ENCODE data around the gene ARCN1. TPM values are rescaled to one million over a fixed set of nuclear protein-coding genes. Genes with fewer than 3 reads are reported as not detected.

ARCN1 gene
- total and polyA plus RNA-seq, 2 donors (not counting 1 experiment from before 2014, with no cell fraction given), result 42.9 to 83.2 TPM

DNA sequence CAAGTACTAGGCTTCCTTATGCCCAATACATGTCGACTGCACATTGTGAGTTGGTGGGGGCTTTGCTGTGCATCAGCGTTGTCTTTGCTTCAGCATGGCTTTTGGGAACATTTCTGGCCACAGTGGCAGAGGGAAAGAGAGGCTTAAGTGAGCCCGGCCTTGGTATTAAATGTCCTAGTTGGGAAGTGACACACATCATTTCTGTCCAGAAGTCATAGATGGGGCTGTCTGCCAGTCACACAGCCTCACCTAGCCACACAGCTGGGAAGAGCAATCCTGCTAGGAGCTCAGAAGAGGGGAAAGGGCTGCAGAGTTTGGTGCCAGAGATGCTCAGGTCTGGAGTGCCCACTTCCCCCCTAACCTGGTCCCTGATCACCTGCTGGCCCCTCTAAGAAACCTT is 79.6 kb downstream of the ARCN1 start:
- intact Hi-C loops (cut with micrococcal nuclease), result no loop called here
- ChIA-PET CTCF (no interaction called here), POLR2A (no interaction called here)
- H3K4me1 ChIP-seq (ENCODE audit: control insufficient read depth in 2 of 2, insufficient read depth in 2 of 2, low read length in 2 of 2), result no peaks in the 10 kb centered on the region
- no peaks in the 10 kb centered on the region for H3K9me3 ChIP-seq (ENCODE audit: control extremely low read depth in 1 of 3, control insufficient read depth in 2 of 3, insufficient read depth in 1 of 3, low read length in 2 of 3)
- Mint-ChIP-seq H3K4me1 (no peaks in the 10 kb centered on the region), H3K9me3 (ENCODE audit: insufficient read depth) (no peaks in the 10 kb centered on the region), H3K4me3 (no peak overlapping the region), H3K27ac (no peak overlapping the region), H3K27me3 (peaks cover 4% of the 10 kb centered on the region)
- 83% methylated on average over 3 of the region's 3 CpGs for WGBS (ENCODE audit: insufficient coverage)
- no peak for DNase-seq
- no peak overlapping the region for H3K9ac ChIP-seq (ENCODE audit: low read length)
- H3K27ac ChIP-seq (ENCODE audit: low read length in 2 of 2), result no peak overlapping the region
- H3K36me3 ChIP-seq (replicated peaks in 1 of 2; ENCODE audit: control extremely low read depth in 1 of 2, control insufficient read depth in 1 of 2, extremely low read depth in 1 of 2, insufficient read depth in 2 of 2, low read length in 1 of 2), result no peaks in the 10 kb centered on the region
- no peak overlapping the region for H3K4me2 ChIP-seq (replicated peaks; ENCODE audit: low read depth, low read length, poor library complexity, severe bottlenecking)
- H3K27me3 ChIP-seq (replicated peaks in 1 of 4; ENCODE audit: control extremely low read depth in 1 of 4, control insufficient read depth in 3 of 4, insufficient read depth in 4 of 4, low read length in 3 of 4), result no peaks in the 10 kb centered on the region
- H2AFZ ChIP-seq (ENCODE audit: insufficient read depth, low read depth, low read length, poor library complexity, severe bottlenecking), result no peak overlapping the region
- no peak overlapping the region for H3K4me3 ChIP-seq (ENCODE audit: control extremely low read depth in 1 of 5, extremely low read depth in 1 of 5, insufficient read depth in 1 of 5, low read depth in 2 of 5, low read length in 4 of 5)
- no peak for ATAC-seq (ENCODE audit: low read depth)
- H3K79me2 ChIP-seq (ENCODE audit: control insufficient read depth, insufficient read depth, low read length), result no peaks in the 10 kb centered on the region
- no peak for TF ChIP-seq EZH2 (IDR thresholded peaks at IDR 0.05; ENCODE audit: borderline replicate concordance, insufficient read depth, low read depth, low read length, poor library complexity, severe bottlenecking)
- TF ChIP-seq, protein P1, sequence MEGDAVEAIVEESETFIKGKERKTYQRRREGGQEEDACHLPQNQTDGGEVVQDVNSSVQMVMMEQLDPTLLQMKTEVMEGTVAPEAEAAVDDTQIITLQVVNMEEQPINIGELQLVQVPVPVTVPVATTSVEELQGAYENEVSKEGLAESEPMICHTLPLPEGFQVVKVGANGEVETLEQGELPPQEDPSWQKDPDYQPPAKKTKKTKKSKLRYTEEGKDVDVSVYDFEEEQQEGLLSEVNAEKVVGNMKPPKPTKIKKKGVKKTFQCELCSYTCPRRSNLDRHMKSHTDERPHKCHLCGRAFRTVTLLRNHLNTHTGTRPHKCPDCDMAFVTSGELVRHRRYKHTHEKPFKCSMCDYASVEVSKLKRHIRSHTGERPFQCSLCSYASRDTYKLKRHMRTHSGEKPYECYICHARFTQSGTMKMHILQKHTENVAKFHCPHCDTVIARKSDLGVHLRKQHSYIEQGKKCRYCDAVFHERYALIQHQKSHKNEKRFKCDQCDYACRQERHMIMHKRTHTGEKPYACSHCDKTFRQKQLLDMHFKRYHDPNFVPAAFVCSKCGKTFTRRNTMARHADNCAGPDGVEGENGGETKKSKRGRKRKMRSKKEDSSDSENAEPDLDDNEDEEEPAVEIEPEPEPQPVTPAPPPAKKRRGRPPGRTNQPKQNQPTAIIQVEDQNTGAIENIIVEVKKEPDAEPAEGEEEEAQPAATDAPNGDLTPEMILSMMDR (IDR thresholded peaks at IDR 0.05), result no peak
- H4K20me1 ChIP-seq (ENCODE audit: control insufficient read depth, insufficient read depth, low read length, poor library complexity, severe bottlenecking), result no peaks in the 10 kb centered on the region

Small RNA genes within 50 kb of the gene (small RNA-seq; reads per million reads assigned to genes)
- gene RNU6-1157P (ENCODE audit: insufficient read length, low read depth, low replicate concordance), result not detected

Other genes with a start within 250 kb of the ARCN1 start
- gene CD3D, start 229.7 kb upstream of the ARCN1 start, total RNA-seq, result 0.79 and 1.4 TPM in 2 replicates
- gene CD3D, start 229.7 kb upstream of the ARCN1 start, polyA plus RNA-seq, result 1.7 and 7.0 TPM in 2 replicates
- 0.34 TPM in 2 replicates for gene CD3G, start 228.1 kb upstream of the ARCN1 start, total RNA-seq
- 0.76 and 0.98 TPM in 2 replicates for gene CD3G, start 228.1 kb upstream of the ARCN1 start, polyA plus RNA-seq
- gene UBE4A, start 212.8 kb upstream of the ARCN1 start, total RNA-seq, result 37.3 and 37.7 TPM in 2 replicates
- 14.7 and 15.2 TPM in 2 replicates for gene UBE4A, start 212.8 kb upstream of the ARCN1 start, polyA plus RNA-seq
- gene ATP5MG, start 170.8 kb upstream of the ARCN1 start, total RNA-seq, result 111 and 118 TPM in 2 replicates
- gene ATP5MG, start 170.8 kb upstream of the ARCN1 start, polyA plus RNA-seq, result 142 and 168 TPM in 2 replicates
- gene KMT2A, start 135.9 kb upstream of the ARCN1 start, total RNA-seq, result 175 and 198 TPM in 2 replicates
- gene KMT2A, start 135.9 kb upstream of the ARCN1 start, polyA plus RNA-seq, result 32.1 and 42.5 TPM in 2 replicates
- 0.73 and 0.79 TPM in 2 replicates for gene TTC36, start 44.9 kb upstream of the ARCN1 start, total RNA-seq
- 0.19 TPM in 1 of 2 replicates, not detected in the other for gene TTC36, start 44.9 kb upstream of the ARCN1 start, polyA plus RNA-seq
- 16.3 and 16.9 TPM in 2 replicates for gene TMEM25, start 41.2 kb upstream of the ARCN1 start, total RNA-seq
- gene TMEM25, start 41.2 kb upstream of the ARCN1 start, polyA plus RNA-seq, result 19.2 and 21.4 TPM in 2 replicates
- gene IFT46, start 6.5 kb upstream of the ARCN1 start, total RNA-seq, result 16.5 and 18.6 TPM in 2 replicates
- gene IFT46, start 6.5 kb upstream of the ARCN1 start, polyA plus RNA-seq, result 9.9 and 10.9 TPM in 2 replicates
- 1.7 and 2.4 TPM in 2 replicates for gene PHLDB1, start 35.2 kb downstream of the ARCN1 start, total RNA-seq
- 0.23 and 0.46 TPM in 2 replicates for gene PHLDB1, start 35.2 kb downstream of the ARCN1 start, polyA plus RNA-seq
- not detected in 2 replicates for gene TREH, start 107.2 kb downstream of the ARCN1 start, total RNA-seq
- gene TREH, start 107.2 kb downstream of the ARCN1 start, polyA plus RNA-seq, result not detected in 2 replicates
- gene DDX6, start 218.8 kb downstream of the ARCN1 start, total RNA-seq, result 255 and 256 TPM in 2 replicates
- 36.7 and 81.0 TPM in 2 replicates for gene DDX6, start 218.8 kb downstream of the ARCN1 start, polyA plus RNA-seq

All from B cell (primary cell).